ENCODE measurements around the gene RABEP2.
"Not testable (repeated sequence)": the region's sequence is repeated elsewhere in the genome, so short reads cannot be mapped to it uniquely, and the experiment has no call there.

The RABEP2 gene, protein sequence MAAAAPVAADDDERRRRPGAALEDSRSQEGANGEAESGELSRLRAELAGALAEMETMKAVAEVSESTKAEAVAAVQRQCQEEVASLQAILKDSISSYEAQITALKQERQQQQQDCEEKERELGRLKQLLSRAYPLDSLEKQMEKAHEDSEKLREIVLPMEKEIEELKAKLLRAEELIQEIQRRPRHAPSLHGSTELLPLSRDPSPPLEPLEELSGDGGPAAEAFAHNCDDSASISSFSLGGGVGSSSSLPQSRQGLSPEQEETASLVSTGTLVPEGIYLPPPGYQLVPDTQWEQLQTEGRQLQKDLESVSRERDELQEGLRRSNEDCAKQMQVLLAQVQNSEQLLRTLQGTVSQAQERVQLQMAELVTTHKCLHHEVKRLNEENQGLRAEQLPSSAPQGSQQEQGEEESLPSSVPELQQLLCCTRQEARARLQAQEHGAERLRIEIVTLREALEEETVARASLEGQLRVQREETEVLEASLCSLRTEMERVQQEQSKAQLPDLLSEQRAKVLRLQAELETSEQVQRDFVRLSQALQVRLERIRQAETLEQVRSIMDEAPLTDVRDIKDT

GRCh38 chr16:28924762-28925385 lies at the start of gene RABEP2:
RABEP2 (minus strand) TSS chr16:28925238; CDS start chr16:28925163, 75 bp downstream.
- H3K4me3 ChIP-seq (ENCODE audit: low read depth, low read length): peak within 1 kb of the TSS; percentile 81
- TF ChIP-seq, protein P1, sequence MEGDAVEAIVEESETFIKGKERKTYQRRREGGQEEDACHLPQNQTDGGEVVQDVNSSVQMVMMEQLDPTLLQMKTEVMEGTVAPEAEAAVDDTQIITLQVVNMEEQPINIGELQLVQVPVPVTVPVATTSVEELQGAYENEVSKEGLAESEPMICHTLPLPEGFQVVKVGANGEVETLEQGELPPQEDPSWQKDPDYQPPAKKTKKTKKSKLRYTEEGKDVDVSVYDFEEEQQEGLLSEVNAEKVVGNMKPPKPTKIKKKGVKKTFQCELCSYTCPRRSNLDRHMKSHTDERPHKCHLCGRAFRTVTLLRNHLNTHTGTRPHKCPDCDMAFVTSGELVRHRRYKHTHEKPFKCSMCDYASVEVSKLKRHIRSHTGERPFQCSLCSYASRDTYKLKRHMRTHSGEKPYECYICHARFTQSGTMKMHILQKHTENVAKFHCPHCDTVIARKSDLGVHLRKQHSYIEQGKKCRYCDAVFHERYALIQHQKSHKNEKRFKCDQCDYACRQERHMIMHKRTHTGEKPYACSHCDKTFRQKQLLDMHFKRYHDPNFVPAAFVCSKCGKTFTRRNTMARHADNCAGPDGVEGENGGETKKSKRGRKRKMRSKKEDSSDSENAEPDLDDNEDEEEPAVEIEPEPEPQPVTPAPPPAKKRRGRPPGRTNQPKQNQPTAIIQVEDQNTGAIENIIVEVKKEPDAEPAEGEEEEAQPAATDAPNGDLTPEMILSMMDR (IDR thresholded peaks at IDR 0.05; ENCODE audit: low read depth, low read length): no peak

GRCh38 chr16:28974437-28975157 lies 49.6 kb upstream of the RABEP2 start, which contains the start of gene SPNS1:
SPNS1 (plus strand) TSS chr16:28974778; CDS start chr16:28975152, 374 bp downstream.
- TF ChIP-seq, protein P1 (IDR thresholded peaks at IDR 0.05; ENCODE audit: low read depth, low read length): no peak

GRCh38 chr16:28974007-28974436 lies 49.0 kb upstream of the RABEP2 start:
- TF ChIP-seq, protein P1 (IDR thresholded peaks at IDR 0.05; ENCODE audit: low read depth, low read length): peak; percentile 84
- H3K4me3 ChIP-seq (ENCODE audit: low read depth, low read length): peak overlapping the region; percentile 94

More at GRCh38 chr16:28974437-28975157, 49.6 kb upstream of the RABEP2 start, which contains the start of gene SPNS1:
- H3K4me3 ChIP-seq (ENCODE audit: low read depth, low read length): peak within 1 kb of the TSS; percentile 94

DNA sequence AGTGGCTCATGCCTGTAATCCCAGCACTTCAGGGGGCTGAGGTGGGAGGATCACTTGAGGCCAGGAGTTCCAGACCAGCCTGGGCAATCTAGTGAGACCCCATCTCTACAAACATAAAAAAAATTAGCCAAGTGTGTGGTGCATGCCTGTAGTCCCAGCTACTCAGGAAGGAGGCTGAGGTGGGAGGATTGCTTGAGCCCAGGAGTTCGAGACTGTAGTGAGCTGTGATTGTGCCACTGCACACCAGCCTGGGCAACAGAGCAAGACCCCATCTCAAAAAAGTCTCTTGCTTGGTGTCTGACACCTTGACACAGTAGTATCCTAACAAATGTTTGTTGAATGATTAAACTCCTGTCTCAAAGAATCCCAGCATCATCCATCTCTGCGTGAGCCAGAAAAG lies 44.7 kb upstream of the RABEP2 start:
- not testable (repeated sequence) for H3K4me3 ChIP-seq (ENCODE audit: low read depth, low read length)

GRCh38 chr16:28967156-28967555 lies 42.1 kb upstream of the RABEP2 start:
- no peak overlapping the region for H3K4me3 ChIP-seq (ENCODE audit: low read depth, low read length)
- TF ChIP-seq, protein P1 (IDR thresholded peaks at IDR 0.05; ENCODE audit: low read depth, low read length): no peak

GRCh38 chr16:28964496-28964895 lies 39.5 kb upstream of the RABEP2 start:
- H3K4me3 ChIP-seq (ENCODE audit: low read depth, low read length): no peak overlapping the region
- TF ChIP-seq, protein P1 (IDR thresholded peaks at IDR 0.05; ENCODE audit: low read depth, low read length): no peak

DNA sequence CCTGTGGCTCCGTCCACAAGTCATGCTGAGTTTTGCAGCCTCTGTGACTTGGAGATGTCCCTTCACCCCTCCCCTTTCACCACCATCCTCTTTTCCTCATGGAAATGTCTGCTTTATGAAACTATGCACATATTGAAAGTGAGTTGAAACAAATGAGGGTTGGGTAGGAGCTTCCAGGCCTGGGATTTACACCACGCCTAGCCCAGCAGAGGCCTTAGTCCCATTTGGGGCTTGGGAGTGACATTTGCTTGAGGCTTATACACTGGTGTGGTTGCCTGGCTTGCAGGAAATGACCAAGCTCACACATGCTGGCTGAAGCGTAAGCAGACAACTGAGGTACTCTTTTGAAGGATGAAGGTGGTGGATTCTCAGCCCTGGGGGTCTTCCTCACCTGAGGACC lies 39.0 kb upstream of the RABEP2 start:
- TF ChIP-seq, protein P1 (IDR thresholded peaks at IDR 0.05; ENCODE audit: low read depth, low read length): no peak
- H3K4me3 ChIP-seq (ENCODE audit: low read depth, low read length): no peak overlapping the region

All from WI38 (cell line).